ENCODE results near the gene PRR3.
A peak's percentile ranks its signal among the peaks of the same experiment; 100 is the strongest.
"Not testable (repeated sequence)": the region's sequence is repeated elsewhere in the genome, so short reads cannot be mapped to it uniquely, and the experiment has no call there.

PRR3 gene

GRCh38 chr6:30556906-30557682 lies at the start of gene PRR3:
TSS of gene PRR3 (plus strand) at chr6:30557295. CDS start at chr6:30557345, 50 bp downstream.
- DNase-seq = peak; percentile 49 to 98 (median 91)

GRCh38 chr6:30507849-30508827 lies 49.0 kb upstream of the PRR3 start:
- no peak for DNase-seq

GRCh38 chr6:30508890-30509736 lies 48.0 kb upstream of the PRR3 start:
- no peak for DNase-seq

- no peak for DNase-seq
These were observed 46.5 kb upstream of the PRR3 start for GRCh38 chr6:30510419-30511168.

GRCh38 chr6:30511169-30511546 lies 45.9 kb upstream of the PRR3 start:
- DNase-seq = no peak

GRCh38 chr6:30513451-30513850 lies 43.6 kb upstream of the PRR3 start:
- no peak for DNase-seq

- DNase-seq = no peak
These were observed 42.0 kb upstream of the PRR3 start for GRCh38 chr6:30515106-30515505.

- DNase-seq = peak in 44 of 51 donors; percentile 1 to 63 (median 26)
These were observed 40.9 kb upstream of the PRR3 start for GRCh38 chr6:30515944-30516753.

GRCh38 chr6:30516754-30517076 lies 40.4 kb upstream of the PRR3 start:
- DNase-seq = not testable (repeated sequence)

GRCh38 chr6:30517767-30518504 lies 39.2 kb upstream of the PRR3 start:
- not testable (repeated sequence) for DNase-seq

GRCh38 chr6:30518505-30519145 lies 38.5 kb upstream of the PRR3 start:
- DNase-seq = not testable (repeated sequence)

GRCh38 chr6:30520522-30520921 lies 36.6 kb upstream of the PRR3 start:
- DNase-seq = no peak

GRCh38 chr6:30521082-30521481 lies 36.0 kb upstream of the PRR3 start:
- DNase-seq = not testable (repeated sequence)

- not testable (repeated sequence) for DNase-seq
These were observed 35.1 kb upstream of the PRR3 start for GRCh38 chr6:30521952-30522351.

- not testable (repeated sequence) for DNase-seq
These were observed 30.7 kb upstream of the PRR3 start for GRCh38 chr6:30526444-30526843.

- DNase-seq = not testable (repeated sequence)
These were observed 27.7 kb upstream of the PRR3 start for GRCh38 chr6:30529349-30529875.

- no peak for DNase-seq
These were observed 27.1 kb upstream of the PRR3 start for GRCh38 chr6:30530014-30530413.
